GM04504 (cell line): Measurements from ENCODE around the gene PNPO.
A peak's percentile ranks its signal among the peaks of the same experiment; 100 is the strongest.

Experiments
- DNase-seq: peaks from one replicate; pipeline ENCODE4 v3.0.0-alpha.2; 2012; ENCODE audit warnings: low read depth

PNPO gene

GRCh38 chr17:47949946-47950345 lies 8.6 kb downstream of the PNPO start:
- no peak for DNase-seq

GRCh38 chr17:47950448-47950847 lies 9.1 kb downstream of the PNPO start:
- no peak for DNase-seq

GRCh38 chr17:47952171-47953021 lies 11.0 kb downstream of the PNPO start:
- no peak for DNase-seq

GRCh38 chr17:47953909-47954308 lies 12.5 kb downstream of the PNPO start:
- no peak for DNase-seq

GRCh38 chr17:47955497-47956461 lies 14.4 kb downstream of the PNPO start:
- DNase-seq: no peak

- DNase-seq: no peak
Observed at GRCh38 chr17:47956791-47957590, 15.6 kb downstream of the PNPO start.

GRCh38 chr17:47957591-47958490 lies 16.5 kb downstream of the PNPO start, which contains the start of gene PRR15L:
Gene PRR15L (minus strand): TSS chr17:47957883. CDS start chr17:47953234, 4,649 bp downstream.
- no peak for DNase-seq

GRCh38 chr17:47959825-47960655 lies 18.7 kb downstream of the PNPO start:
- no peak for DNase-seq

- DNase-seq: no peak
Observed at GRCh38 chr17:47961406-47961805, 20.0 kb downstream of the PNPO start.

GRCh38 chr17:47962901-47963300 lies 21.5 kb downstream of the PNPO start:
- DNase-seq: no peak

- DNase-seq: no peak
Observed at GRCh38 chr17:47964856-47965255, 23.5 kb downstream of the PNPO start.

- DNase-seq: no peak
Observed at GRCh38 chr17:47966079-47966519, 24.7 kb downstream of the PNPO start.

GRCh38 chr17:47967607-47968252 lies 26.4 kb downstream of the PNPO start:
- peak; percentile 58 for DNase-seq

GRCh38 chr17:47968836-47969235 lies 27.5 kb downstream of the PNPO start:
- no peak for DNase-seq

- DNase-seq: no peak
Observed at GRCh38 chr17:47969930-47970724, 28.8 kb downstream of the PNPO start.

GRCh38 chr17:47970725-47971499 lies 29.5 kb downstream of the PNPO start, which contains the start of gene CDK5RAP3:
Gene CDK5RAP3 (plus strand): TSS chr17:47971113. CDS start chr17:47971147, 34 bp downstream.
- peak; percentile 99 for DNase-seq

- DNase-seq: no peak
Observed at GRCh38 chr17:47973541-47973940, 32.2 kb downstream of the PNPO start.
